GM10266 (cell line): Measurements from ENCODE around the gene UGT1A5.

Experiments
- DNase-seq: peaks from one replicate; pipeline ENCODE4 v3.0.0; 2012; ENCODE audit errors: extremely low spot score
- TF ChIP-seq, protein P1 (sequence below): IDR thresholded peaks from 2 replicates; pipeline ENCODE4 v1.5.1; 2012; ENCODE audit warnings: mild to moderate bottlenecking, low read depth; ENCODE audit not compliant: control insufficient read depth, insufficient read depth; ENCODE audit errors: missing control alignments

UGT1A5 gene

DNA sequence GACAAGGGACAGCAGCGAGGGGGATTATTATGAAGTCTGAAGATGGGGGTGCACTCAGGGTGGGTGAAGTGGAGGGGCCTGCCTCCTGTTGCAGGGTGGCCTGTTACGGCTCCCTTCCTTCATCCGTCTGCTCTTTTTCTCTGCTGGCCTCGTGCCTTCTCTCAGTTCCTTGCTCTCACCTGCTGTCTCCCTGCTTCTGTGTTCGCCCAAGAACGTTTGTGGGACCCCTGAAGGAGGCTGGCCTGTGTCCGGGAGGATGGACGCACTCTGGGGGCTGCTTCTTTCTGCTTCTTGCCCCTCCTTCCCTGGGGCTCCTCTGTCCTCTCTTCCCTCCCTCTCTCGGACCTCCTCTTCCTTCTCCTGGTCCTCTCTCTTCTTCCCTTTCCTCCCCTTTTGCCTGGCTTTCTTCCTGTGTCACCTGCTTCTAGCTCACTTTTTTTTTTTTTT is 79.2 kb downstream of the UGT1A5 start:
- no peak for DNase-seq

DNA sequence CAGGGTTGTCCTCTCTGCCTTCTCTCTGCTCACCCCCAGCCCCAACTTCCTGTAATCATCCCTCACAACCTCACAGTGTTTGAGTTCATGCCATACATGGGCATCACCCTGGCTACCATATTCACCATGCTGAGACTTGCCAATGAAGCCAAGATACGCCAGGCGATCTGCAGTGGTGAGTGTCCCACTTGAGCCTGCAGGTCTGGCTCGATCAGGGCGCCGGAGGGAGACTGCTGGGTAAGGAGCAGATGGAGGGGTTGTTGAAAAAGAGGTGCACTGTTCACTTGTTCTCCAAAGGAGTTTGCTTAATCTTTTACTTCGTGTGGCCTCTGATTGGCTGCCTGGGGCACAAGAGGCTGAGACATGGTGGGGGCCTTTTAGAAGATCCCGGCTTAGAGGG is 80.0 kb downstream of the UGT1A5 start:
- TF ChIP-seq, protein P1, sequence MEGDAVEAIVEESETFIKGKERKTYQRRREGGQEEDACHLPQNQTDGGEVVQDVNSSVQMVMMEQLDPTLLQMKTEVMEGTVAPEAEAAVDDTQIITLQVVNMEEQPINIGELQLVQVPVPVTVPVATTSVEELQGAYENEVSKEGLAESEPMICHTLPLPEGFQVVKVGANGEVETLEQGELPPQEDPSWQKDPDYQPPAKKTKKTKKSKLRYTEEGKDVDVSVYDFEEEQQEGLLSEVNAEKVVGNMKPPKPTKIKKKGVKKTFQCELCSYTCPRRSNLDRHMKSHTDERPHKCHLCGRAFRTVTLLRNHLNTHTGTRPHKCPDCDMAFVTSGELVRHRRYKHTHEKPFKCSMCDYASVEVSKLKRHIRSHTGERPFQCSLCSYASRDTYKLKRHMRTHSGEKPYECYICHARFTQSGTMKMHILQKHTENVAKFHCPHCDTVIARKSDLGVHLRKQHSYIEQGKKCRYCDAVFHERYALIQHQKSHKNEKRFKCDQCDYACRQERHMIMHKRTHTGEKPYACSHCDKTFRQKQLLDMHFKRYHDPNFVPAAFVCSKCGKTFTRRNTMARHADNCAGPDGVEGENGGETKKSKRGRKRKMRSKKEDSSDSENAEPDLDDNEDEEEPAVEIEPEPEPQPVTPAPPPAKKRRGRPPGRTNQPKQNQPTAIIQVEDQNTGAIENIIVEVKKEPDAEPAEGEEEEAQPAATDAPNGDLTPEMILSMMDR, result no peak
- DNase-seq, result no peak

More for the DNA sequence above, 79.2 kb downstream of the UGT1A5 start:
- TF ChIP-seq, protein P1, result no peak

DNA sequence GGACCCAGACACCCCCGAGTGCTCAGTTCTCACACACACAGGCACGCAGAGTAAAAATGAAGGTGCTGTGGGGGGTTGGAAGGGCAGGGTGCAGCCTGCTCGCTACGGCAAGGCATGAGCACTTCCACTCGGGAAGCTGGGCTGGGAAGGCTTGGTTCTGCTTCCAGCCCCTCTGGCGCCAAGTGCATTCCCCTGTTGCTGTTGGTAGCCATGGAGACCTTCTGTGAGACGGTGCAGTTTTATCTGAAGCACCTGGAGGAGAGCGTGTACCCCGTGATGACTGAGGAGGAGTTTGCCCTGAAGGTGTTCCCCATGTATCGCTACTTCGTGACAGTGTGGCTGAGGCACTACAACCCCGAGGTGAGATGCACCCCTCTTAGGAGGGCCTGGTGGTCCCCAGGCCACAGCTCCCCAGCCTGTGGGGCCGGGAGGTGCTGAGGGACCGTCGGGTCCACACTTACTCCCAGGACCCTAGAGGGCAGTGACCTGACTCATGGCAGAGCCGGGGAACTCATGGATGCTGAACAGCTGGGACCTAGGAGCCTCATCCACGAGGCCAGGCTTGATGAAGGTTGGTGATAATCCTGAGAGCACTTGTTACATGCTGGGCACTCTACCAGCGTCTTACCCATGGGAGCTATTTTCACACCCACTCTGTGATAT is 80.9 kb downstream of the UGT1A5 start:
- TF ChIP-seq, protein P1, result no peak
- DNase-seq, result no peak

DNA sequence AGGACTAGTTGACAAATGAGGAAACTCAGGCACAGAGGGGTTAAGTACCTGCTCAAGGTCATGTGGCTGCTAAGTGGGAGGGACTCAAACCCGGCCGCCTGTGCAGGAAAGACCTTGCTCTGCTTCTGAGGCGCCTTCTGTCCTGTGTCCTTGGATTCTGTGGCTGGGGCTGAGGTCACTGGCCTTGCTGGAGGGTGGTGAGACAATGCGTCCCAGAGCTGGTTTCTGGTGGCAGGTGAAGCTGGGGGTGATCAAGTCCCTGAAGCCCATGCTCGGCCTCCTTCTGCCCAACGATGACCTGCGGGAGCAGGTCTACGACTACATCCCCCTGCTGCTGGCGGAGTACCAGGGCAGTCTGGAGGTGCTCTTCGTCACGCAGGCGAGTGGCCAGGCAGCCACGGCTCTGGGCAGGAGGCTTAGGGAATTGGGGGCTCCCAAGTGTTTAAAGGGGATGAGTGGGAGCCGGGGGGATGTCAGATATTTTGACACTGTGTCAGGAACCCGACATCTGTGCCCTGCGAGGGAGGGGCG is 81.5 kb downstream of the UGT1A5 start:
- TF ChIP-seq, protein P1, result no peak
- no peak for DNase-seq

DNA sequence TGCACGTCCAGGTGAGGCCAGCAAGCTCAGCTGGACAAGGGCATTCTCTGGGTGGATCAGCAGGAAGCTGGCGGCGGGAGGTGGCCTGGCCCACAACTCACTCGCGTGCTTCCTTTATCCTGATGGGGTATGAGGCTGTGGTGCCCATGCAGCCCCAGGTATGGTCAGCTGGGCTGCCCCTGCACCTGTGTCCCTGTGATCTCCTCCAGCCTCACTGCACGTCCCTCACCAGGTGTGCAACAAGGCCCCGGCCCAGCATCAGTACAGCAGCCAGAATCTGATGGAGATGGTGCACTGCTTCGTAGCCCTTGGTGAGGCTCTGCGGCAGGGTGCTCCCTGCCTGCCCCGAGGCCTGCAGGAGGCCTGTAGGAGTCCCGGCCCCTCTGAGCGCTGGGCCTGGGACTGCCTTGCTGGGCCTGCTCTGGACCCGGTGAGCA is 83.0 kb downstream of the UGT1A5 start:
- no peak for DNase-seq

DNA sequence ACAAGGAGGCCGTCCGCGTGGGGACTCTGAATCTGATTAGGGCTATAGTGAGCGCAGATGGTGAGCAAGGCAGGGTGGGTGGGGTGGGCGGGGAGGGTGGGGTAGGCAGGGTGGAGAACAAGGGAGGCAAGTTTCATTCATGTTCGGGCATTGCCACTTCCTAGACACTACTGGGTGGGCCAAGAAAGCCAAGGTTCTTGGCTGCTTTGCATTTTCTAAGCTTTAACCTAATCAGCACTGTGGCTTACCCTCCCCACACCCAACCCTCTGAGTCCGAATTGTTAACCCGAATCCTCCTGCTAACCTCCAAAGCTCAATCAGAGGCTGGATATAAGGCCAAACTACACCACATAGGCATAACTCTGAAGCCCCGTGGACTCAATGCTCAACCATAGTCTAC is 83.5 kb downstream of the UGT1A5 start:
- DNase-seq, result no peak
- TF ChIP-seq, protein P1, result no peak

More for the DNA sequence above, 83.0 kb downstream of the UGT1A5 start:
- TF ChIP-seq, protein P1, result no peak

DNA sequence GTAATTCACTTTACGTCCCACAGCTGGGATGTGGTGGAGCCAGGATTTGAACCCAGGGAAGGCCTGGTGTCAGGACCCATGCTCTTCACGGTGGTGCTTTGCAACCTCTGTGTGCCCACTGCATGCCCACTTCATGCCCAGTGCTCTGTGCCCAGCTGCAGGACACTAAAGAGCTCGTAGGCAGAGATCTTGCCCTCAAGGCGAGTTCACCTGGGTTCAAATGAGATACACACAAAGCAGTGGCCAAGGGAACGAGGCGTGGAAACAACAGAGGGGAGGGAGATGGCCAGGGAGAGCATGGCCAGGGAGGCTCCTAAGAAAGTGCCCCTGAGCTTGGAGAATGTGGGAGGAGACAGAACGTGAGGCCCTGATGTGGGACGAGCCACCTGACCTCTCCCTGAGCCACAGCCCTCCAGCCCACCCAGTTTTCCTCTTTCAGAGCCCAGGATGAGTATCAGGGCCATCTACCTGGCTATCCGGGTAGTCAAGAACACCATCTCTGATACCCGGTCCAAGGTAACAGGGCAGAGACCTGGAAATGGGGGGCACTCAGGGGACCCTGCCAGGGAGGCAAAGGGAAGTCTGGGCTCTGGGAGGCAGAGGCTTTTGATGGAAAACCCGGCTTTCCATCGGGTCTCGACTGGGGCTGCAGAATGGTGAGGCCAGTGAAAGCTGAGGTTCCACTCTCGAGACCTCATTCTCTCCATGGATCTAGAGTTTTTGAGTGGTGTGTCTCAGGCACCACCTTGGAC is 85.8 kb downstream of the UGT1A5 start:
- TF ChIP-seq, protein P1, result no peak
- DNase-seq, result no peak
